GM12878 (cell line): ENCODE data around the gene GRIPAP1. TPM values are rescaled to one million over a fixed set of nuclear protein-coding genes. Genes with fewer than 3 reads are reported as not detected.

Source experiments
- ATAC-seq: fragments of 200-7000 bp; cut with Tn5 transposase; 3 replicates; pipeline ENCODE4 v1.9.1; 2020; ENCODE audit warnings: mild to moderate bottlenecking, moderate library complexity
- BruUV-seq: library from RNA; stranded (reverse); fragments of 400-500 nt; replicated peaks from 2 replicates; lab custom pipeline; 2021; lab: Mats Ljungman, UMichigan
- CTCF ChIA-PET: fragments of 300-600 bp; sonication (Branson Sonifier 250); formaldehyde crosslinking; extraction: SDS; loops from one replicate; lab custom pipeline; 2021; ENCODE audit warnings: inconsistent platforms; lab: Yijun Ruan, JAX
- POLR2A ChIA-PET: fragments of 350-600 bp; formaldehyde crosslinking; extraction: SDS; loops from one replicate; lab custom pipeline; 2021; ENCODE audit warnings: inconsistent platforms; lab: Charles Lee
- RAD21 ChIA-PET: fragments of 300-600 bp; sonication (Branson Sonifier 250); formaldehyde crosslinking; loops from one replicate; lab custom pipeline; 2023; ENCODE audit warnings: antibody characterized with exemption; ENCODE audit not compliant: unreplicated experiment; lab: Charles Lee
- SMC1A ChIA-PET: fragments of 300-600 bp; sonication (Branson Sonifier 250); formaldehyde crosslinking; loops from one replicate; lab custom pipeline; 2023; ENCODE audit not compliant: unreplicated experiment, uncharacterized antibody; lab: Charles Lee
- DNase-seq: peaks from one replicate; pipeline ENCODE4 v3.0.0-alpha.2; 2011; ENCODE audit warnings: low read depth, low spot score
- FAIRE-seq: peaks from 3 replicates; lab custom pipeline; 2011; peaks lifted over from hg19 to GRCh38; lab: Jason Lieb, UNC
- H2AFZ ChIP-seq: 2 replicates; pipeline ENCODE4 v1.6.0; 2011; ENCODE audit warnings: low read depth, low read length, control low read depth; ENCODE audit not compliant: control insufficient read depth
- H3K27ac ChIP-seq: 2 replicates; pipeline ENCODE4 v1.5.1; 2011; ENCODE audit warnings: control low read depth; ENCODE audit not compliant: control insufficient read depth, insufficient read depth
- H3K27me3 ChIP-seq, 2 experiments: replicated peaks in 1 of 2; 2 replicates each; pipeline versions ENCODE4 v1.6.0 to v1.6.1; 2011; ENCODE audit warnings: low read length in 1 of 2; ENCODE audit not compliant: control insufficient read depth in 2 of 2, insufficient read depth in 2 of 2
- H3K36me3 ChIP-seq, 2 experiments: 2 replicates each; pipeline ENCODE4 v1.5.1; 2011; ENCODE audit warnings: low read length in 1 of 2; ENCODE audit not compliant: control insufficient read depth in 2 of 2, insufficient read depth in 2 of 2
- H3K4me1 ChIP-seq: 2 replicates; pipeline ENCODE4 v1.6.1; 2011; ENCODE audit warnings: mild to moderate bottlenecking, low read length, moderate library complexity, mixed read lengths; ENCODE audit not compliant: control insufficient read depth, insufficient read depth
- H3K4me2 ChIP-seq: 2 replicates; pipeline ENCODE4 v1.6.0; 2011; ENCODE audit warnings: control low read depth; ENCODE audit not compliant: control insufficient read depth, insufficient read depth
- H3K4me3 ChIP-seq: fragments of 200-600 bp; sonication (generic); 2 replicates; pipeline ENCODE4 v1.5.1; 2016
- H3K79me2 ChIP-seq: 2 replicates; pipeline ENCODE4 v1.6.0; 2011; ENCODE audit warnings: low read length; ENCODE audit not compliant: control insufficient read depth, insufficient read depth
- H3K9ac ChIP-seq: 2 replicates; pipeline ENCODE4 v1.8.0; 2011; ENCODE audit warnings: low read length, control low read depth, mixed read lengths; ENCODE audit not compliant: control insufficient read depth, insufficient read depth
- H3K9me3 ChIP-seq: replicated peaks from 3 replicates; pipeline ENCODE4 v1.5.1; 2011; ENCODE audit warnings: mild to moderate bottlenecking, low read length; ENCODE audit not compliant: control insufficient read depth, insufficient read depth
- H4K20me1 ChIP-seq: 2 replicates; pipeline ENCODE4 v1.6.0; 2011; ENCODE audit not compliant: control insufficient read depth, insufficient read depth
- BRCA1 ChIP-seq: IDR thresholded peaks from 2 replicates; pipeline ENCODE4 v1.6.1; 2011; ENCODE audit warnings: low read depth, low read length, improper control_type of control experiment
- CBX5 ChIP-seq: sonication (generic); IDR thresholded peaks from 2 replicates; pipeline ENCODE4 v1.6.1; 2016; ENCODE audit warnings: low read depth, moderate library complexity, mild to moderate bottlenecking, inconsistent platforms
- CREB1 ChIP-seq: IDR thresholded peaks from 2 replicates; pipeline ENCODE4 v1.6.1; 2012; ENCODE audit warnings: low read depth, mild to moderate bottlenecking, inconsistent platforms
- CREM ChIP-seq: IDR thresholded peaks from 2 replicates; pipeline ENCODE4 v1.6.1; 2014; ENCODE audit warnings: antibody characterized with exemption, low read depth
- EGR1 ChIP-seq, 2 experiments: IDR thresholded peaks; 1 replicate in 1 of 2; 2 replicates in 1 of 2; pipeline ENCODE4 v1.6.1; 2011 to 2012; ENCODE audit warnings: low read depth in 2 of 2, low read length in 2 of 2, borderline replicate concordance in 1 of 2, mild to moderate bottlenecking in 1 of 2, moderate library complexity in 1 of 2
- IKZF2 ChIP-seq, 2 experiments: fragments of 450-650 bp; IDR thresholded peaks; 2 replicates each; pipeline ENCODE4 v1.6.1; 2017; ENCODE audit warnings: mild to moderate bottlenecking in 2 of 2, moderate library complexity in 2 of 2
- NRF1 ChIP-seq: conservative IDR thresholded peaks from 2 replicates; pipeline ENCODE4 v1.6.1; 2011; ENCODE audit warnings: mild to moderate bottlenecking, low read depth, low read length, improper control_type of control experiment
- POLR2A ChIP-seq: IDR thresholded peaks from 2 replicates; pipeline ENCODE4 v1.6.1; 2011; ENCODE audit warnings: low read depth, mild to moderate bottlenecking, low read length
- POU2F2 ChIP-seq: IDR thresholded peaks from 3 replicates; pipeline ENCODE4 v1.6.1; 2011; ENCODE audit warnings: low read depth, mild to moderate bottlenecking, low read length, borderline replicate concordance
- RAD21 ChIP-seq: IDR thresholded peaks from 2 replicates; pipeline ENCODE4 v1.6.1; 2011; ENCODE audit warnings: mild to moderate bottlenecking, low read depth, low read length, moderate library complexity; ENCODE audit not compliant: insufficient read depth
- RFX5 ChIP-seq: IDR thresholded peaks from 2 replicates; pipeline ENCODE4 v1.6.1; 2011; ENCODE audit warnings: low read depth, low read length, improper control_type of control experiment
- SMC3 ChIP-seq: IDR thresholded peaks from 2 replicates; pipeline ENCODE4 v1.6.1; 2011; ENCODE audit warnings: low read length, improper control_type of control experiment, borderline replicate concordance
- SP1 ChIP-seq: IDR thresholded peaks from one replicate; pipeline ENCODE4 v1.6.1; 2011; ENCODE audit warnings: low read depth, low read length
- TAF1 ChIP-seq: IDR thresholded peaks from 2 replicates; pipeline ENCODE4 v1.6.1; 2011; ENCODE audit warnings: mild to moderate bottlenecking, low read depth, low read length, borderline replicate concordance
- YY1 ChIP-seq: IDR thresholded peaks from 2 replicates; pipeline ENCODE4 v1.6.1; 2011; ENCODE audit warnings: low read depth, mild to moderate bottlenecking, low read length
- ZNF24 ChIP-seq: fragments of 450-650 bp; IDR thresholded peaks from 2 replicates; pipeline ENCODE4 v1.6.1; 2017; ENCODE audit warnings: antibody characterized with exemption, mild to moderate bottlenecking
- WGBS: methylation state at CpG from one replicate; pipeline ENCODE4 v1.1.6; 2016; ENCODE audit warnings: low lambda C conversion rate; ENCODE audit not compliant: insufficient replicate concordance, insufficient coverage; ENCODE audit errors: missing lambda C conversion rate; 5-methylcytosine and 5-hydroxymethylcytosine counted together
- in situ Hi-C: fragments of 300-500 bp; cut with MboI; formaldehyde crosslinking; loops from 9 replicates; pipeline ENCODE4 v1.14.3; 2018; ENCODE audit warnings: mixed read lengths
- intact Hi-C: fragments of 100-400 bp; cut with micrococcal nuclease; formaldehyde crosslinking; loops from one replicate; pipeline ENCODE4 v1.14.2; 2022; ENCODE audit not compliant: unreplicated experiment
- polyA plus RNA-seq, 11 experiments: library from polyadenylated mRNA; depleted of rRNA in 4 of 11; unstranded in 6 of 11; stranded (reverse) in 5 of 11; fragments of >200 nt; fragmentation: Nextera tagmentation in 4 of 11; fragmentation: Illumina TruSeq in 1 of 11; extraction: Ambion mirVana in 4 of 11; extraction: Trizol in 1 of 11; gene quantifications; 1 replicate in 1 of 11; 2 replicates in 10 of 11; pipeline versions ENCODE4 v1.2.1 to v1.2.3, GENCODE V29; 2011 to 2016; ENCODE audit warnings: inconsistent platforms in 2 of 11, missing spikeins in 2 of 11, low read depth in 1 of 11
- total RNA-seq, 4 experiments: library from RNA; depleted of rRNA in 3 of 4; stranded (reverse); fragments of >200 nt in 3 of 4; fragmentation: Illumina TruSeq in 1 of 4; extraction: Trizol in 1 of 4; gene quantifications; 2 replicates each; pipeline versions ENCODE4 v1.2.1 to v1.2.3, GENCODE V29; 2013 to 2021
- TF ChIP-seq, protein P1 (sequence below), 3 experiments: IDR thresholded peaks in 2 of 3; conservative IDR thresholded peaks in 1 of 3; 2 replicates each; pipeline ENCODE4 v1.5.1; 2011; ENCODE audit warnings: low read depth in 3 of 3, low read length in 3 of 3, mild to moderate bottlenecking in 3 of 3, control low read depth in 2 of 3, moderate library complexity in 2 of 3, inconsistent platforms in 1 of 3, mixed read lengths in 1 of 3; ENCODE audit not compliant: control insufficient read depth in 2 of 3, insufficient read depth in 1 of 3; ENCODE audit errors: extremely low read depth in 1 of 3
- TF ChIP-seq, protein P2 (sequence below): fragments of 450-650 bp; IDR thresholded peaks from 2 replicates; pipeline ENCODE4 v1.6.1; 2018; ENCODE audit warnings: borderline replicate concordance, mild to moderate bottlenecking; ENCODE audit not compliant: partially characterized antibody

Gene GRIPAP1
- total and polyA plus RNA-seq, 10 of the 15 experiments (the other 5 are each of a cell fraction or from before 2014, with no cell fraction given): 4.2 to 44.7 (median 25.8) TPM

DNA sequence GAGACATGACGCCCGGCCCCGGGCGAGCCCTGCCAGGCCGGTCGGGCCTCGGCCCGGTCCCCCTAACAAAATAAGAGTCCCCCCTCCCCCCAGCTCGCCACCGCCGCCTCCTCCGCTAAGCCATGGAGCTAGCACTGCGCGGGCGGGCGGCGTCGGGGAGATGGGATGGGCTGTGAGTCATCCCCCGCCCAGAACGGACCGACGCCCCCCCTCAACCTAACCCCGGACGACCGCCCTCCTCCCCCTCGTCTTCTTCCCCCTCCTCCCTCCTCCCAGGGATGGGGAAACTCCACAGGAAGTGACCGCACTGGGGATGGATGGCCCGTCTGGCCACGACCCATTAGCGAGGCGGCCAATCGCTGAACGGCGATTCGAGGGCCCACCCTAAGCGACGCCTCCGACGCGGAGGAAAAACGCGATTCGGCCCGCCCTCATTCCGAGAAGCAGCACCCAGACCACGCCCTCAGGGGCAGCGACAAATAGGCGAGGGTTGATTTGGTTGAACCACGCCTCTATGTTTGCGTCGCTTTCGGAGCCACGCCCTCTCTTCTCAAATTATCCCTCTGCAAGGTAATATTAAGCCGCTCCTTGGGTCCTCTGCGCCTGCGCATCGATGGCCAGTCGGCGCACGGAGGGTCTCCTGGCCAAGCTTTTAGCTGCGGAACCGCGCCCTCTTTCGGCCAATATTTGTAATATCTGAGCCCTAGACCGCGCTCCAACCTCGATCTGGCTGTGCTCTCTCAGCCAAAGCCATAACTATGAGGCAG is 41.3 kb upstream of the GRIPAP1 start, which contains the start of gene TFE3:
Gene TFE3 (minus strand): TSS at position 138 of the 767 bp plus-strand sequence. CDS start 131 bp downstream, at position 7.
- in situ Hi-C loops (loop anchor here (5.0 kb wide), 1 partner anchor 76 kb away; no protein-coding TSS in a partner anchor), intact Hi-C loops (loop anchor here (1.0 to 5.0 kb wide), 7 partner anchors 41 to 411 kb away; partner anchors contain the start of genes GRIPAP1, HDAC6, PIM2 and PQBP1)
- 31% methylated on average over 45 of the region's 67 CpGs for WGBS
- ChIA-PET POLR2A (interaction anchor here (0.5 to 2.8 kb wide), 17 partner anchors 8 to 1107 kb away, joined by 3 to 23 read pairs (median 4); partner anchors contain the start of genes GRIPAP1, OTUD5, PRICKLE3 and TIMM17B), CTCF (interaction anchor here (0.6 to 1.8 kb wide), 12 partner anchors 71 to 538 kb away, joined by 3 to 16 read pairs (median 4); partner anchors contain the start of genes HDAC6, KCND1 and OTUD5), RAD21 (interaction anchor here (0.7 to 3.0 kb wide), 9 partner anchors 37 to 469 kb away, joined by 3 to 17 read pairs (median 3); partner anchors contain the start of genes OTUD5, PQBP1, RBM3 and TIMM17B), SMC1A (interaction anchor here (0.7 to 1.4 kb wide), 5 partner anchors 22 to 395 kb away, joined by 3 to 8 read pairs (median 4); partner anchors contain the start of gene KCND1)
- BruUV-seq: no TSS peak
- H4K20me1 ChIP-seq: no peaks in the 10 kb centered on the region
- H3K36me3 ChIP-seq: peaks cover 0 to under 1% of the 10 kb centered on the region in 2 experiments; a peak in 2 of 4 replicates
- peak within 1 kb of the TSS; percentile 89 for H3K4me2 ChIP-seq
- peak within 1 kb of the TSS; percentile 89 for H3K27ac ChIP-seq
- H2AFZ ChIP-seq: peak within 1 kb of the TSS; percentile 59
- H3K27me3 ChIP-seq: no peaks in the 10 kb centered on the region
- ATAC-seq (peak; percentile 94), DNase-seq (peak; percentile 95), FAIRE-seq (peak; percentile 95)
- peak within 1 kb of the TSS; percentile 88 for H3K9ac ChIP-seq
- peaks cover 5% of the 10 kb centered on the region; the same call in 1 of the 2 replicates for H3K4me1 ChIP-seq
- H3K9me3 ChIP-seq: no peaks in the 10 kb centered on the region
- peak within 1 kb of the TSS; percentile 71 for H3K4me3 ChIP-seq
- peaks cover 29% of the 10 kb centered on the region for H3K79me2 ChIP-seq
- TF ChIP-seq, protein P1, sequence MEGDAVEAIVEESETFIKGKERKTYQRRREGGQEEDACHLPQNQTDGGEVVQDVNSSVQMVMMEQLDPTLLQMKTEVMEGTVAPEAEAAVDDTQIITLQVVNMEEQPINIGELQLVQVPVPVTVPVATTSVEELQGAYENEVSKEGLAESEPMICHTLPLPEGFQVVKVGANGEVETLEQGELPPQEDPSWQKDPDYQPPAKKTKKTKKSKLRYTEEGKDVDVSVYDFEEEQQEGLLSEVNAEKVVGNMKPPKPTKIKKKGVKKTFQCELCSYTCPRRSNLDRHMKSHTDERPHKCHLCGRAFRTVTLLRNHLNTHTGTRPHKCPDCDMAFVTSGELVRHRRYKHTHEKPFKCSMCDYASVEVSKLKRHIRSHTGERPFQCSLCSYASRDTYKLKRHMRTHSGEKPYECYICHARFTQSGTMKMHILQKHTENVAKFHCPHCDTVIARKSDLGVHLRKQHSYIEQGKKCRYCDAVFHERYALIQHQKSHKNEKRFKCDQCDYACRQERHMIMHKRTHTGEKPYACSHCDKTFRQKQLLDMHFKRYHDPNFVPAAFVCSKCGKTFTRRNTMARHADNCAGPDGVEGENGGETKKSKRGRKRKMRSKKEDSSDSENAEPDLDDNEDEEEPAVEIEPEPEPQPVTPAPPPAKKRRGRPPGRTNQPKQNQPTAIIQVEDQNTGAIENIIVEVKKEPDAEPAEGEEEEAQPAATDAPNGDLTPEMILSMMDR (IDR thresholded peaks at IDR 0.05 in 2 of 3, conservative IDR thresholded peaks at IDR 0.05 in 1 of 3; ENCODE audit: control insufficient read depth in 2 of 3, extremely low read depth in 1 of 3, insufficient read depth in 1 of 3, low read depth in 3 of 3, low read length in 3 of 3): peak; percentile 48 to 70 (median 63)
- peak; percentile 45 for TF ChIP-seq POLR2A
- TF ChIP-seq CREM: peak; percentile 54; the same call in 1 of the 2 replicates
- TF ChIP-seq TAF1: peak; percentile 52; the same call in 1 of the 2 replicates
- peak in 1 of 2 experiments; percentile 67; a peak in 2 of 3 replicates for TF ChIP-seq EGR1 (IDR thresholded peaks at IDR 0.05; ENCODE audit: borderline replicate concordance in 1 of 2, low read depth in 2 of 2, low read length in 2 of 2)
- 0 out of 2 replicates have a peak, but pooled peaks have one; percentile 60 for TF ChIP-seq CBX5
- TF ChIP-seq RFX5: no peak
- peak; percentile 73 for TF ChIP-seq SP1
- TF ChIP-seq, protein P2, sequence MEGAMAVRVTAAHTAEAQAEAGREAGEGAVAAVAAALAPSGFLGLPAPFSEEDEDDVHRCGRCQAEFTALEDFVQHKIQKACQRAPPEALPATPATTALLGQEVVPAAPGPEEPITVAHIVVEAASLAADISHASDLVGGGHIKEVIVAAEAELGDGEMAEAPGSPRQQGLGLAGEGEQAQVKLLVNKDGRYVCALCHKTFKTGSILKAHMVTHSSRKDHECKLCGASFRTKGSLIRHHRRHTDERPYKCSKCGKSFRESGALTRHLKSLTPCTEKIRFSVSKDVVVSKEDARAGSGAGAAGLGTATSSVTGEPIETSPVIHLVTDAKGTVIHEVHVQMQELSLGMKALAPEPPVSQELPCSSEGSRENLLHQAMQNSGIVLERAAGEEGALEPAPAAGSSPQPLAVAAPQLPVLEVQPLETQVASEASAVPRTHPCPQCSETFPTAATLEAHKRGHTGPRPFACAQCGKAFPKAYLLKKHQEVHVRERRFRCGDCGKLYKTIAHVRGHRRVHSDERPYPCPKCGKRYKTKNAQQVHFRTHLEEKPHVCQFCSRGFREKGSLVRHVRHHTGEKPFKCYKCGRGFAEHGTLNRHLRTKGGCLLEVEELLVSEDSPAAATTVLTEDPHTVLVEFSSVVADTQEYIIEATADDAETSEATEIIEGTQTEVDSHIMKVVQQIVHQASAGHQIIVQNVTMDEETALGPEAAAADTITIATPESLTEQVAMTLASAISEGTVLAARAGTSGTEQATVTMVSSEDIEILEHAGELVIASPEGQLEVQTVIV: no peak
- TF ChIP-seq IKZF2 (IDR thresholded peaks at IDR 0.05): 0 out of 4 replicates have a peak, but pooled peaks of 1 of the 2 experiments have one; percentile 22
- no peak for TF ChIP-seq ZNF24
- no peak for TF ChIP-seq BRCA1
- TF ChIP-seq RAD21: peak; percentile 67
- TF ChIP-seq CREB1: peak; percentile 86
- peak; percentile 43; the same call in 1 of the 2 replicates for TF ChIP-seq SMC3
- peak; percentile 26; the same call in 1 of the 2 replicates for TF ChIP-seq YY1
- no peak for TF ChIP-seq POU2F2
- peak; percentile 83 for TF ChIP-seq NRF1
